Lung (tissue), 12 donors: Measurements from ENCODE around the gene PDE8A. TPM values are rescaled to one million over a fixed set of nuclear protein-coding genes. Genes with fewer than 3 reads are reported as not detected.

Source experiments
- ATAC-seq: fragments of 200-7000 bp; cut with Tn5 transposase; one replicate; pipeline ENCODE4 v1.9.1; 2020; ENCODE audit warnings: moderate number of reproducible peaks; ENCODE audit not compliant: insufficient read depth, low FRiP score
- DNase-seq, 3 donors: peaks; one replicate each; pipeline ENCODE4 v3.0.0-alpha.2; 2013 to 2017
- H3K27ac ChIP-seq, 2 donors: one replicate each; pipeline ENCODE4 v1.5.1; 2013; ENCODE audit warnings: mild to moderate bottlenecking in 2 of 2, moderate library complexity in 2 of 2, control low read depth in 1 of 2, inconsistent platforms in 1 of 2, low read depth in 1 of 2, low read length in 1 of 2
- H3K27me3 ChIP-seq, 3 donors: one replicate each; pipeline ENCODE4 v1.5.1; 2013; ENCODE audit warnings: low read length in 2 of 3; ENCODE audit not compliant: control insufficient read depth in 3 of 3, insufficient read depth in 3 of 3
- H3K36me3 ChIP-seq, 4 donors: one replicate each; pipeline ENCODE4 v1.5.1; 2013; ENCODE audit warnings: low read length in 4 of 4, mild to moderate bottlenecking in 1 of 4, moderate library complexity in 1 of 4; ENCODE audit not compliant: control insufficient read depth in 4 of 4, insufficient read depth in 4 of 4
- H3K4me1 ChIP-seq, 5 donors: one replicate each; pipeline ENCODE4 v1.5.1; 2013; ENCODE audit warnings: low read length in 5 of 5, mild to moderate bottlenecking in 2 of 5, moderate library complexity in 1 of 5; ENCODE audit not compliant: control insufficient read depth in 5 of 5, insufficient read depth in 5 of 5
- H3K4me3 ChIP-seq: one replicate; pipeline ENCODE4 v1.5.1; 2013; ENCODE audit warnings: mild to moderate bottlenecking, control low read depth, moderate library complexity
- H3K9ac ChIP-seq, 2 donors: one replicate each; pipeline ENCODE4 v1.5.1; 2013; ENCODE audit warnings: low read length in 2 of 2, control low read depth in 1 of 2; ENCODE audit not compliant: insufficient read depth in 1 of 2
- H3K9me3 ChIP-seq, 4 donors: one replicate each; pipeline ENCODE4 v1.5.1; 2013; ENCODE audit warnings: low read length in 3 of 4, mild to moderate bottlenecking in 1 of 4, moderate library complexity in 1 of 4; ENCODE audit not compliant: control insufficient read depth in 4 of 4, insufficient read depth in 3 of 4
- WGBS, 2 donors: extraction: QIAGEN DNeasy Blood & Tissue Kit; methylation state at CpG; one replicate each; pipeline ENCODE4 v1.1.7; 2013; 5-methylcytosine and 5-hydroxymethylcytosine counted together
- polyA plus RNA-seq, 2 donors: library from polyadenylated mRNA; stranded (reverse); fragments of 200-250 nt; gene quantifications; one replicate each; pipeline ENCODE4 v1.2.1, GENCODE V29; 2013
- total RNA-seq, 2 donors: library from RNA; depleted of rRNA in 1 of 2; stranded (reverse); fragments of >200 nt in 1 of 2; gene quantifications; one replicate each; pipeline ENCODE4 v1.2.1, GENCODE V29; 2014 to 2021
- TF ChIP-seq, protein P1 (sequence below): IDR thresholded peaks from 2 replicates; pipeline ENCODE4 v1.5.1; 2012; ENCODE audit warnings: mild to moderate bottlenecking; ENCODE audit errors: control extremely low read depth, extremely low read depth
- donor health status: control.
- donor health status: control.
- donor health status: Bipolar disorder and iron deficiency.
- donor health status: healthy.
- donor health status: DM: yes; HTN: yes; CAD: no.

The PDE8A gene
- total and polyA plus RNA-seq, 4 donors: 13.7 to 87.7 (median 33.5) TPM

DNA sequence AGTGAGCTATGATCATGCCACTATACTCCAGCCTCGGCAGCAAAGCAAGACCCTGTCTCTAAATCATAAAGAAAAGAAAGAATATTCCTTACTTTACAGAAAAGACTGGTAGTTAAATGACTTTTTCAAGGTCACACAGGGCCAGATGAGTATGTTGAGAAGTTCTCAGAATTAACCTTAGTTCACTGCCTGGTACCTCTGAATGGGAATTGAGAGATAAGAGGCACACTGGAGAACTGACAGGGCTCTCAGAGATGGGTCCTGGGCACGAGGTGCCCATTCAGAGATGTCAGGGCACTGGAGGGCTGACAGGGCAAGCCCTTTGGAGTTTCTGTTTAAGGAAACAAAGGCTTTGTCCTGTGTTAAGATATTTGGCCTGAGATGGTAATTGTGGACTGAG, 157.7 kb downstream of the PDE8A start:
- H3K27me3 ChIP-seq: no peaks in the 10 kb centered on the region
- TF ChIP-seq, protein P1, sequence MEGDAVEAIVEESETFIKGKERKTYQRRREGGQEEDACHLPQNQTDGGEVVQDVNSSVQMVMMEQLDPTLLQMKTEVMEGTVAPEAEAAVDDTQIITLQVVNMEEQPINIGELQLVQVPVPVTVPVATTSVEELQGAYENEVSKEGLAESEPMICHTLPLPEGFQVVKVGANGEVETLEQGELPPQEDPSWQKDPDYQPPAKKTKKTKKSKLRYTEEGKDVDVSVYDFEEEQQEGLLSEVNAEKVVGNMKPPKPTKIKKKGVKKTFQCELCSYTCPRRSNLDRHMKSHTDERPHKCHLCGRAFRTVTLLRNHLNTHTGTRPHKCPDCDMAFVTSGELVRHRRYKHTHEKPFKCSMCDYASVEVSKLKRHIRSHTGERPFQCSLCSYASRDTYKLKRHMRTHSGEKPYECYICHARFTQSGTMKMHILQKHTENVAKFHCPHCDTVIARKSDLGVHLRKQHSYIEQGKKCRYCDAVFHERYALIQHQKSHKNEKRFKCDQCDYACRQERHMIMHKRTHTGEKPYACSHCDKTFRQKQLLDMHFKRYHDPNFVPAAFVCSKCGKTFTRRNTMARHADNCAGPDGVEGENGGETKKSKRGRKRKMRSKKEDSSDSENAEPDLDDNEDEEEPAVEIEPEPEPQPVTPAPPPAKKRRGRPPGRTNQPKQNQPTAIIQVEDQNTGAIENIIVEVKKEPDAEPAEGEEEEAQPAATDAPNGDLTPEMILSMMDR: no peak

DNA sequence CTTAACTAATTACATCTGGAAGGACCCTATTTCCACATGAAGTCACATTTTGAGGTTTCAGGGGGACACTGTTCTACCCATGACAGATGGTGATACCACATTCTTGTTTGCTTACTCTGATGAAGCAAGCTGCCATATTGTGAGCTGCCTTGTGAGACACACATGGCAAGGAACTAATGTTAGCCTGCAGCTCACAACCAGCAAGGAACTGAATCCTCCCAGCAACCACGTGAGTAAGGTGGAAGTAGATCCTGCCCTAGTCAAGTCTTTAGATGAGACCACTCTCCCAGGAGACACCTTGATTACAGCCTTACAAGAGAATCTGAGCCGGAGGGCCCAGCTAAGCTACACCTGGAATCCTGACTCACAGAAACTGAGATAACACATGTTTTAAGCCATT, 160.1 kb downstream of the PDE8A start:
- WGBS, 2 donors: 80 to 86% methylated on average over 2 of the region's 2 CpGs
- H3K36me3 ChIP-seq: peaks cover 13 to 23% (median 17%) of the 10 kb centered on the region in 4 donors
- no peak overlapping the region for H3K4me3 ChIP-seq
- H3K27me3 ChIP-seq: no peaks in the 10 kb centered on the region
- no peak overlapping the region for H3K9ac ChIP-seq
- no peaks in the 10 kb centered on the region for H3K9me3 ChIP-seq
- H3K27ac ChIP-seq: no peak overlapping the region
- DNase-seq: no peak
- H3K4me1 ChIP-seq: no peaks in the 10 kb centered on the region
- TF ChIP-seq, protein P1: no peak
- ATAC-seq: no peak

More for the DNA sequence above, 157.7 kb downstream of the PDE8A start:
- peaks cover 13 to 32% (median 22%) of the 10 kb centered on the region in 4 donors for H3K36me3 ChIP-seq
- H3K4me3 ChIP-seq: no peak overlapping the region
- no peak overlapping the region for H3K9ac ChIP-seq
- no peaks in the 10 kb centered on the region for H3K4me1 ChIP-seq
- no peak for DNase-seq
- no peak overlapping the region for H3K27ac ChIP-seq
- no peak for ATAC-seq
- no peaks in the 10 kb centered on the region for H3K9me3 ChIP-seq
- WGBS, 2 donors: 92 to 96% methylated on average over 2 of the region's 2 CpGs

DNA sequence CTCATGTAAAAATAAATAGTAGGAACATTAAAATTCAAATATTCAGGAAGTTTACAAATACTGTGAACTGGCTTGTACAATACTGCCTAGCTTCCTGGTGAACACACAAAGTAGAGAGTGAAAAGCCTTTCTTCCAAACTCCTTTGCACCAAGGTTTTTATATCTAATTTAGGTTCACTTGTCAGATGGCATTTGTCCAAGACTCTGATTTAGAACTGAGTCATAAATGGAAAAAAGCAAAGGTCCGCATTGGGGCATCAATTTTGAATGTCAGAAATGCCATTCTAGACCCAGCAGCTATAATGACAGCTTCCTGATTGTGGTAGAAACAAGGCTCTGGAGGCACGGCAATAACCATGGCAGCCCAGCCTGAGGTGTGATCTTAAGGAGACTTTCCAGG, 160.7 kb downstream of the PDE8A start:
- DNase-seq (no peak), ATAC-seq (no peak)
- Histone ChIP-seq H3K9ac (no peak overlapping the region), H3K4me3 (no peak overlapping the region), H3K27ac (no peak overlapping the region), H3K9me3 (no peaks in the 10 kb centered on the region), H3K4me1 (no peaks in the 10 kb centered on the region), H3K36me3 (peaks cover 13 to 19% (median 13%) of the 10 kb centered on the region in 4 donors), H3K27me3 (no peaks in the 10 kb centered on the region)
- WGBS, 2 donors: 47 to 51% methylated on average over 2 of the region's 2 CpGs
- TF ChIP-seq, protein P1: no peak

DNA sequence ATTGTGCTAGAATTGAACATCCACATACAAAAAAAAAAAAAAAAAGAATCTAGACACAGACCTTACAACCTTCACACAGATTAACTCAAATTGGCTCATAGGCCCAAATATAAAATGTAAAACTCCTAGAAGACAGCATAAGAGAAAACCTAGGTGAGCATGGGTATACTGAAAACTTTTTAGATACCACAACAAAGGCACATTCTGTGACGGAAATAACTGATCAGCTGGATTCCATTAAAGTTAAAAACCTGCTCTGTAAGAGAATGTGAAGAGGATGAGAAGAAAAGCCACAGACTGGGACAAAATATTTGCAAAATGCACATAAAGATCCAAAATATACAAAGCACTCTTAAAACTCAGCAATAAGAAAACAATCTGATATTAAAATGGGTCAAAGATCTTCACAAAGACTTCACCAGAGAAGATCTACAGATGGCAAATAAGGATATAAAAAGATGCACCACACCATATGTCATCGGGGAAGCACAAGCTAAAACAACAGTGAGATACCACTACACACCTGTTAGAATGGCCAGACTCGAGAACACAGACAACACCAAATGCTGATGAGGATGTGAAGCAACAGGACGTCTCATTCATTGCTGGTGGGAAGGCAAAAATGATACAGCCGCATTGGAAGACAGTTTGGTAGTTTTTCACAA, 167.9 kb downstream of the PDE8A start:
- TF ChIP-seq, protein P1: no peak

More for the DNA sequence above, 167.9 kb downstream of the PDE8A start:
- Histone ChIP-seq H3K27me3 (no peaks in the 10 kb centered on the region), H3K9ac (no peak overlapping the region), H3K4me3 (no peak overlapping the region), H3K36me3 (no peaks in the 10 kb centered on the region), H3K27ac (no peak overlapping the region), H3K4me1 (no peaks in the 10 kb centered on the region), H3K9me3 (no peaks in the 10 kb centered on the region)
- ATAC-seq (no peak), DNase-seq (no peak)
- 83 to 90% methylated on average over 5 of the region's 5 CpGs for WGBS, 2 donors
